CD4-positive, alpha-beta T cell (primary cell): ENCODE data around the gene SYNRG. TPM values are rescaled to one million over a fixed set of nuclear protein-coding genes. Genes with fewer than 3 reads are reported as not detected.

Experiments
- ATAC-seq: fragments of 200-7000 bp; cut with Tn5 transposase; one replicate; pipeline ENCODE4 v1.10.0; 2022; ENCODE audit warnings: mild to moderate bottlenecking; ENCODE audit not compliant: poor library complexity
- CTCF ChIA-PET: fragments of 350-600 bp; sonication (Branson Sonifier 250); formaldehyde crosslinking; loops from one replicate; lab custom pipeline; 2021; ENCODE audit warnings: antibody characterized with exemption, inconsistent platforms; lab: Charles Lee
- POLR2A ChIA-PET: fragments of 350-600 bp; sonication (Branson Sonifier 250); formaldehyde crosslinking; loops from one replicate; lab custom pipeline; 2021; ENCODE audit warnings: antibody characterized with exemption, inconsistent platforms; lab: Charles Lee
- DNase-seq, 14 experiments: peaks; one replicate each; pipeline ENCODE4 v3.0.0-alpha.2; 2013 to 2020; ENCODE audit warnings: mixed read lengths in 2 of 14
- H3K27ac ChIP-seq, 2 donors: one replicate each; pipeline versions ENCODE4 v1.5.1 to v1.7.0; 2013; ENCODE audit warnings: low read length in 2 of 2, low read depth in 1 of 2, mild to moderate bottlenecking in 1 of 2
- H3K27me3 ChIP-seq, 2 experiments: 1 replicate in 1 of 2; 2 replicates in 1 of 2; pipeline versions ENCODE4 v1.6.1 to v1.7.0; 2013; ENCODE audit warnings: low read length in 2 of 2, control low read depth in 1 of 2, mild to moderate bottlenecking in 1 of 2, moderate library complexity in 1 of 2; ENCODE audit not compliant: insufficient read depth in 2 of 2, control insufficient read depth in 1 of 2
- H3K36me3 ChIP-seq: one replicate; pipeline ENCODE4 v1.6.1; 2013; ENCODE audit warnings: low read length, control low read depth; ENCODE audit not compliant: insufficient read depth
- H3K4me1 ChIP-seq: one replicate; pipeline ENCODE4 v1.6.1; 2013; ENCODE audit warnings: low read length, control low read depth; ENCODE audit not compliant: insufficient read depth
- H3K4me3 ChIP-seq: one replicate; pipeline ENCODE4 v1.5.1; 2013; ENCODE audit warnings: mild to moderate bottlenecking, low read length, moderate library complexity
- H3K9me3 ChIP-seq, 2 experiments: 1 replicate in 1 of 2; 2 replicates in 1 of 2; pipeline versions ENCODE4 v1.6.1 to v1.7.0; 2013; ENCODE audit warnings: low read length in 2 of 2, mild to moderate bottlenecking in 2 of 2, control low read depth in 1 of 2, moderate library complexity in 1 of 2; ENCODE audit not compliant: control insufficient read depth in 1 of 2, insufficient read depth in 1 of 2
- H3K27ac Mint-ChIP-seq: one replicate; pipeline ENCODE4 v1.8.0; 2020; ENCODE audit warnings: mixed read lengths
- H3K27me3 Mint-ChIP-seq: one replicate; pipeline ENCODE4 v1.8.0; 2021; ENCODE audit warnings: mixed read lengths
- H3K36me3 Mint-ChIP-seq: one replicate; pipeline ENCODE4 v1.8.0; 2021; ENCODE audit warnings: low read depth, mixed read lengths
- H3K4me1 Mint-ChIP-seq: one replicate; pipeline ENCODE4 v1.8.0; 2021; ENCODE audit warnings: low read depth, mixed read lengths
- H3K4me3 Mint-ChIP-seq: one replicate; pipeline ENCODE4 v1.8.0; 2020; ENCODE audit warnings: mild to moderate bottlenecking, mixed read lengths
- H3K9me3 Mint-ChIP-seq: one replicate; pipeline ENCODE4 v1.8.0; 2020; ENCODE audit warnings: mixed read lengths
- intact Hi-C, 2 experiments: fragments of 100-400 bp; cut with DNase I in 1 of 2; cut with micrococcal nuclease in 1 of 2; formaldehyde crosslinking; loops; one replicate each; pipeline versions ENCODE4 v1.15.1 to v1.9.0; 2023 to 2025; cut with DNase I, micrococcal nuclease
- total RNA-seq, 174 experiments: library from RNA in 2 of 174; stranded (reverse) in 2 of 174; gene quantifications; one replicate each; pipeline ENCODE4 v1.2.3 and lab custom pipeline; 2021 to 2026
- TF ChIP-seq, protein P1 (sequence below): fragments of 200-600 bp; IDR thresholded peaks from one replicate; pipeline ENCODE4 v1.8.0; 2022; ENCODE audit warnings: antibody characterized with exemption, mild to moderate bottlenecking

SYNRG gene
- total RNA-seq, 2 experiments from 2014 or later = 40.0 to 45.8 TPM

DNA sequence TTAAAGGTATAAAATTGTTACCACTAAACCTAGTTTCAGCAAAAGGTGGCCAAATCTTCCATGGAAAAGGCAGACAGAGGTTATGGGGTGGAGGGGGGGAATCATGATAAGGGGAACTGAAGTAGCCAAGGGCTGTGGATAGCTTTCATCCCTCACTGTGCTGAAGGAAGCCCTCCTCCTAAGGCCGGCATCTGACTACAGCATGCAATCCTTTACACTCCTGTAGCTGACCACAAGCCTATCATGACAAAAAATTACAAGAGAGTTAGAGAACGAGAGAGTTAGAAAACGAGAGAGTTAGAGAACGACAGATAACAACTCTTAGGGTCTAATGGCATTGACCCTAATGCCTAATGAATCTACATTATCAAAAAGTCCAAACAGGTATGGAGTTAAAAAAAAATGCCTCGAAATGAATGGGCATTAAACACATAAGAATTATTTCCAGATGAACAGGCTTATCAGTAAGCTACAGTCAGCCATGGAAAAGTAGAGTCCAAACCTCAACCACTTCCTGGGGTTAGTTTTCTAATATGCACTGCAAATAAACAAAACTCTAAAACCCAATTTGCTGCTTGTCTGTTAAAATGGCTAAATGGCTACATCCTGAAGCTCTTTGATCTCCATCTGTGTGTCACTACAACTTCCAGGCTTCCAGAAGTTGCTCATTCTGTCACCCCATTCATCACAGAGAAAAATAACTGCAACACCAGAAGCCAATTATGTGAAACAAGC is 89.8 kb downstream of the SYNRG start:
- ChIA-PET CTCF (no interaction called here), POLR2A (interaction anchor here (0.6 kb wide), 2 partner anchors 10 to 267 kb away, joined by 3 read pairs; no protein-coding TSS in a partner anchor)
- intact Hi-C loops = no loop called here
- Mint-ChIP-seq H3K4me1 (peaks cover 7% of the 10 kb centered on the region), H3K9me3 (no peaks in the 10 kb centered on the region), H3K27me3 (no peaks in the 10 kb centered on the region), H3K27ac (peak overlapping the region; percentile 27), H3K4me3 (no peak overlapping the region), H3K36me3 (peaks cover 79% of the 10 kb centered on the region)
- peaks cover 82% of the 10 kb centered on the region for H3K36me3 ChIP-seq
- TF ChIP-seq, protein P1, sequence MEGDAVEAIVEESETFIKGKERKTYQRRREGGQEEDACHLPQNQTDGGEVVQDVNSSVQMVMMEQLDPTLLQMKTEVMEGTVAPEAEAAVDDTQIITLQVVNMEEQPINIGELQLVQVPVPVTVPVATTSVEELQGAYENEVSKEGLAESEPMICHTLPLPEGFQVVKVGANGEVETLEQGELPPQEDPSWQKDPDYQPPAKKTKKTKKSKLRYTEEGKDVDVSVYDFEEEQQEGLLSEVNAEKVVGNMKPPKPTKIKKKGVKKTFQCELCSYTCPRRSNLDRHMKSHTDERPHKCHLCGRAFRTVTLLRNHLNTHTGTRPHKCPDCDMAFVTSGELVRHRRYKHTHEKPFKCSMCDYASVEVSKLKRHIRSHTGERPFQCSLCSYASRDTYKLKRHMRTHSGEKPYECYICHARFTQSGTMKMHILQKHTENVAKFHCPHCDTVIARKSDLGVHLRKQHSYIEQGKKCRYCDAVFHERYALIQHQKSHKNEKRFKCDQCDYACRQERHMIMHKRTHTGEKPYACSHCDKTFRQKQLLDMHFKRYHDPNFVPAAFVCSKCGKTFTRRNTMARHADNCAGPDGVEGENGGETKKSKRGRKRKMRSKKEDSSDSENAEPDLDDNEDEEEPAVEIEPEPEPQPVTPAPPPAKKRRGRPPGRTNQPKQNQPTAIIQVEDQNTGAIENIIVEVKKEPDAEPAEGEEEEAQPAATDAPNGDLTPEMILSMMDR = no peak
- no peak overlapping the region for H3K27ac ChIP-seq
- no peak for ATAC-seq
- DNase-seq = peak in 1 of 14 experiments; percentile 16
- no peaks in the 10 kb centered on the region for H3K9me3 ChIP-seq
- no peaks in the 10 kb centered on the region for H3K27me3 ChIP-seq
- peaks cover 6% of the 10 kb centered on the region for H3K4me1 ChIP-seq
- H3K4me3 ChIP-seq = no peak overlapping the region

DNA sequence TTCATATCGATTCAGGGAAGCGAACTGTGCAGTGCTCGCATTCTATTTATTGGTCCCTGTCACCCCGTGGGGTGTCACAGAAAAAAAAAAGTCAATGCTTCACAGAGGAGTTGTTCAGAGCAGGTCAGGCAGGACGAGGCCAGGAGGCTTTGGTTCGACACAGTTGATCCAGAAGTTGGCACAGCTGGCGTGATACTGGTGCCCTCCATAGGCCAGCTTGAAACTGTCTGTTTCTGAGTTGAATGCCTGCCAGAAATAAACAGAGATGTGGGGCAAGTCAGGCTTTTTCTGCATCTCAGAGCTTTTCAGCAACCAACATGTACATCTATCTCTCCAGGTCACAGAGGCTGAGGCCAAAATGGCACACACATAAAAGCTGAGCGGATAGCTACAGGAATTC is 90.4 kb downstream of the SYNRG start:
- H3K4me1 ChIP-seq = peaks cover 6% of the 10 kb centered on the region
- H3K4me3 ChIP-seq = no peak overlapping the region
- Mint-ChIP-seq H3K27me3 (no peaks in the 10 kb centered on the region), H3K27ac (peak overlapping the region; percentile 27), H3K4me3 (no peak overlapping the region), H3K4me1 (peaks cover 5% of the 10 kb centered on the region), H3K36me3 (peaks cover 76% of the 10 kb centered on the region), H3K9me3 (no peaks in the 10 kb centered on the region)
- ATAC-seq (no peak), DNase-seq (no peak)
- H3K9me3 ChIP-seq = no peaks in the 10 kb centered on the region
- TF ChIP-seq, protein P1 = no peak
- peaks cover 82% of the 10 kb centered on the region for H3K36me3 ChIP-seq
- ChIA-PET CTCF (no interaction called here), POLR2A (interaction anchor here (0.6 kb wide), 1 partner anchor 9 kb away, joined by 3 read pairs; no protein-coding TSS in a partner anchor)
- H3K27ac ChIP-seq = no peak overlapping the region
- H3K27me3 ChIP-seq = no peaks in the 10 kb centered on the region
- intact Hi-C loops = no loop called here

DNA sequence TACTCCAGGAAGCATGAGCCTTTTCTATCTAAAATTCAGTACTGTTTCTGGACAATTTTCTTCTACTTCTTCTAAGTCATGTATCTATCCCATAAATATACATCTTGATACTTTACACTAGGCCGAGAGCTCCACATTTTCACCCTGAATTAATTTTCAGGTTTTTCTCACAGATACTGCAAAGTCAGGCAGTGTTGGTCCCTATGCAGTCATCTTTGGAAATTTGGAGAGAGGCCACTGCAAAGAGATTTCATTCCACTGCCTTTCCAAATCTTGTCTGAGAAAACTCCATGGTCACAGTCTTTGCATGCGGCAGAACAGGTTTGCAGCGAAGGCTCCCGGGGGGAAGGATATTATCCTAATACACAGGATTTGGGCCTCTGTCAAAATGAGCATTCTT is 91.3 kb downstream of the SYNRG start:
- no peaks in the 10 kb centered on the region for H3K27me3 ChIP-seq
- DNase-seq (no peak), ATAC-seq (no peak)
- peaks cover 79% of the 10 kb centered on the region for H3K36me3 Mint-ChIP-seq
- no peak overlapping the region for H3K27ac ChIP-seq
- H3K9me3 Mint-ChIP-seq = no peaks in the 10 kb centered on the region
- peak overlapping the region; percentile 30 for H3K27ac Mint-ChIP-seq
- no peak overlapping the region for H3K4me3 Mint-ChIP-seq
- H3K4me1 Mint-ChIP-seq = no peaks in the 10 kb centered on the region
- no peak overlapping the region for H3K4me3 ChIP-seq
- CTCF ChIA-PET = no interaction called here
- intact Hi-C loops = no loop called here
- POLR2A ChIA-PET = no interaction called here
- TF ChIP-seq, protein P1 = no peak
- peaks cover 82% of the 10 kb centered on the region for H3K36me3 ChIP-seq
- H3K9me3 ChIP-seq = no peaks in the 10 kb centered on the region
- H3K27me3 Mint-ChIP-seq = no peaks in the 10 kb centered on the region
- peaks cover 6% of the 10 kb centered on the region for H3K4me1 ChIP-seq
